BE2C (cell line): ENCODE measurements around the gene GADD45G.

Source experiments
- DNase-seq: peaks from one replicate; pipeline ENCODE4 v3.0.0-alpha.2; 2020
- H3K27me3 ChIP-seq: fragments of 250-450 bp; sonication (Bioruptor Pico); 2 replicates; pipeline ENCODE4 v1.5.1; 2020; ENCODE audit warnings: mild to moderate bottlenecking
- H3K36me3 ChIP-seq: fragments of 250-450 bp; sonication (Bioruptor Pico); 2 replicates; pipeline ENCODE4 v1.5.1; 2020; ENCODE audit warnings: mild to moderate bottlenecking
- H3K4me1 ChIP-seq: fragments of 250-450 bp; sonication (Bioruptor Pico); 2 replicates; pipeline ENCODE4 v1.5.1; 2020
- H3K4me3 ChIP-seq: 2 replicates; pipeline ENCODE4 v1.5.1; 2011; ENCODE audit warnings: low read depth, low read length
- H3K9me3 ChIP-seq: fragments of 250-450 bp; sonication (Bioruptor Pico); 2 replicates; pipeline ENCODE4 v1.5.1; 2020
- TF ChIP-seq, protein P1 (sequence below): IDR thresholded peaks from 2 replicates; pipeline ENCODE4 v1.5.1; 2012; ENCODE audit warnings: mild to moderate bottlenecking, low read depth, low read length

GADD45G gene

DNA sequence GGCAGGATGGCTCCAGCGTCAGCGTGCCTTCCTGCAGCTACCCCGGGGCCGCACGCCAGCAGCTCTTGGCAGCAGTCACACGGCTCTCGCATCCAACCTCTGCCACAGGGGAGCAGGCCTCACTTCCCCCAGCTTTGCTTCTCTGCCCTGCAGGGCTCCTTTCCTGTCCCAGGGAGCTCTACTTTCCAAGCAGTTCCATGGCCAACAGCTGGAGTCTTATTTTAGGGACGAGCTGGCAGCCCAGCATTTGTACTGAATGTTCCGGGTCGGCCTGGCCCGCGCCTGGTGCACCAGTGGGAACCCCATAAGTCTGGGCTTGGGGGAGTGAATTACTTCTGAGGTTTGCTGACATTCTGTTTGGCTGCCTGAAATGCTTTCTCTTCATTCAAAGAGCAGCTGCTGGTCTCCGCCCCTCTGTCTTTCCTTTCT lies 34.6 kb downstream of the GADD45G start:
- no peak for DNase-seq
- Histone ChIP-seq H3K27me3 (no peaks in the 10 kb centered on the region), H3K36me3 (no peaks in the 10 kb centered on the region), H3K4me3 (no peak overlapping the region), H3K4me1 (no peaks in the 10 kb centered on the region), H3K9me3 (no peaks in the 10 kb centered on the region)
- TF ChIP-seq, protein P1, sequence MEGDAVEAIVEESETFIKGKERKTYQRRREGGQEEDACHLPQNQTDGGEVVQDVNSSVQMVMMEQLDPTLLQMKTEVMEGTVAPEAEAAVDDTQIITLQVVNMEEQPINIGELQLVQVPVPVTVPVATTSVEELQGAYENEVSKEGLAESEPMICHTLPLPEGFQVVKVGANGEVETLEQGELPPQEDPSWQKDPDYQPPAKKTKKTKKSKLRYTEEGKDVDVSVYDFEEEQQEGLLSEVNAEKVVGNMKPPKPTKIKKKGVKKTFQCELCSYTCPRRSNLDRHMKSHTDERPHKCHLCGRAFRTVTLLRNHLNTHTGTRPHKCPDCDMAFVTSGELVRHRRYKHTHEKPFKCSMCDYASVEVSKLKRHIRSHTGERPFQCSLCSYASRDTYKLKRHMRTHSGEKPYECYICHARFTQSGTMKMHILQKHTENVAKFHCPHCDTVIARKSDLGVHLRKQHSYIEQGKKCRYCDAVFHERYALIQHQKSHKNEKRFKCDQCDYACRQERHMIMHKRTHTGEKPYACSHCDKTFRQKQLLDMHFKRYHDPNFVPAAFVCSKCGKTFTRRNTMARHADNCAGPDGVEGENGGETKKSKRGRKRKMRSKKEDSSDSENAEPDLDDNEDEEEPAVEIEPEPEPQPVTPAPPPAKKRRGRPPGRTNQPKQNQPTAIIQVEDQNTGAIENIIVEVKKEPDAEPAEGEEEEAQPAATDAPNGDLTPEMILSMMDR: no peak

DNA sequence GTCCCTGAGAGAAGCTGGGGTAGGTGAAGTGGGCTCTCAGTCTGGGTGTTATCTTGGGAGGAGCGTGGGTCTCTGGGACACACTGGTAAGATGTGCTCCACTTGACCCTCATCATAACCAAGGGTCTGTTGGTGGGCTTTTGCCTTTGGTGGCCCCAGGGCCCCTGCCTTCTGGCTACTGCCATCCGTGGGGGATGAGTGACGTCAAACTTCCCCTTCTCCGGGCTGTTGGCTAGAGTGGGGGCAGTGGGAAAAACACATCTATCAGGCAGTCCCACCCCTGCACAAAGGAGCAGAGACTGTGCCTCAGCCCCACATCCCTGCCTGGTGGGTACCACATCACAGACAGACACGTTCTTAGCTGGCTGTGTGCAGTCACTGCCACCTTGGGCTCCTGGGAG lies 35.1 kb downstream of the GADD45G start:
- H3K9me3 ChIP-seq: no peaks in the 10 kb centered on the region
- H3K36me3 ChIP-seq: no peaks in the 10 kb centered on the region
- H3K27me3 ChIP-seq: no peaks in the 10 kb centered on the region
- H3K4me1 ChIP-seq: no peaks in the 10 kb centered on the region
- DNase-seq: no peak
- TF ChIP-seq, protein P1: no peak
- H3K4me3 ChIP-seq: no peak overlapping the region

DNA sequence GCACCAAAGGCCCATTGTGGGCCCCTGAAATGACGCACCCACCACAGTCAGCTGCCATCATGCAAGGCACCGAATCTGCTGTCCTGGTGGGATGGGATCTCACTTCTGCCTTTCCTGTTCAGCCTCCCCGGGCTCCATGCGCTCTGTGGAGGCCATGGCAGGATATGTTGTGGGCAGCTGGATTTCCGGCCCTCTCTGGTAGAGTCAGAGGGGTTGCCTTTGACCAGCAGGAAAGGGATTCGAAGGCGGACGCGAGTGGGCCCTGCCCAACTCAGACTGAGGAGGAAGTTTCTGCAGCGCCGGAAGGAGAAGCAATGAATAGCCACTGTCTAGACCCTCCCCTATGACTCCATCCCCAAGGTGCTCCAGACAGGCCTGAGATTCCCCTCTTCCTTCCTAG lies 35.5 kb downstream of the GADD45G start:
- H3K4me3 ChIP-seq: no peak overlapping the region
- TF ChIP-seq, protein P1: no peak
- no peaks in the 10 kb centered on the region for H3K27me3 ChIP-seq
- H3K9me3 ChIP-seq: no peaks in the 10 kb centered on the region
- no peak for DNase-seq
- no peaks in the 10 kb centered on the region for H3K4me1 ChIP-seq
- no peaks in the 10 kb centered on the region for H3K36me3 ChIP-seq

DNA sequence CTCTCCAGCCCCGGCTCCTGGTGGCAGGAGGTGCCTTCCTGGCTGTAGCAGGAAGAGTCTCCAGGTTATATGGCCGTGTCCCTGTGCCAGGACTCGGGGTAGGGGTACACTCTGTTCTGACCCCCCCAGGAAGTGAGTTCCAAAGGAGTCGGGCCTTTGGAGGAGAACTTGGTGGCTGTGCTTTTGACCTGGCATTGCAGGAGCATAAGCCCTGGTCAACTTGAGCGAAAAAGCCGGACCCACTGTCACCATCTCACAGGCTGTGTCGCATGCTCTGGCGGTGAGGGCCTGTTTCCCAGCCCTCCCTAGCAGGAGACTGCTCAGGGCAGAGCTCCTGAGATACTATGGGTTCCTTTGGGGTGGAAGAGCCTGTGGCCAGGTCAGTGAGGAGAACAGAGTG lies 36.0 kb downstream of the GADD45G start:
- TF ChIP-seq, protein P1: no peak
- H3K4me3 ChIP-seq: no peak overlapping the region
- no peaks in the 10 kb centered on the region for H3K27me3 ChIP-seq
- H3K9me3 ChIP-seq: no peaks in the 10 kb centered on the region
- no peaks in the 10 kb centered on the region for H3K36me3 ChIP-seq
- no peaks in the 10 kb centered on the region for H3K4me1 ChIP-seq
- no peak for DNase-seq

DNA sequence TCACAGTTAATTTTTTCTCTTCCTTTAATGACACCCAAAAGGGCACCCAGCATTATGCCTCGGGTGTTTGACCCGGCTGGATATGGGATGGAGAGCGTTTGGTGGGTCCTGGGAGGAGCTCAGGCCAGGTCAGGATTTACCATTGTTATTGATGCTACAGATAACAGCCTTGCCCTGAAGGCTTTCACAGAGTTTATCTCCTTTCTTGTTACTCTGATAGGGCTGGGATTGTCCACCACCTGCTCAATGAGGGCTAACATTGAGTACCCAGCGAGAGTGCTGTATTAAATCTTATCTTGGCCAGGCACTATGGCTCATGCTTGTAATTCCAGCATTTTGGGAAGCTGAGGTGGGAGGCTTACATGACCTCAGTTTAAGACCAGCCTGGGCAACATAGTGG lies 37.2 kb downstream of the GADD45G start:
- TF ChIP-seq, protein P1: no peak
- no peak overlapping the region for H3K4me3 ChIP-seq
- no peak for DNase-seq
- H3K4me1 ChIP-seq: no peaks in the 10 kb centered on the region
- no peaks in the 10 kb centered on the region for H3K27me3 ChIP-seq
- H3K9me3 ChIP-seq: no peaks in the 10 kb centered on the region
- H3K36me3 ChIP-seq: no peaks in the 10 kb centered on the region

DNA sequence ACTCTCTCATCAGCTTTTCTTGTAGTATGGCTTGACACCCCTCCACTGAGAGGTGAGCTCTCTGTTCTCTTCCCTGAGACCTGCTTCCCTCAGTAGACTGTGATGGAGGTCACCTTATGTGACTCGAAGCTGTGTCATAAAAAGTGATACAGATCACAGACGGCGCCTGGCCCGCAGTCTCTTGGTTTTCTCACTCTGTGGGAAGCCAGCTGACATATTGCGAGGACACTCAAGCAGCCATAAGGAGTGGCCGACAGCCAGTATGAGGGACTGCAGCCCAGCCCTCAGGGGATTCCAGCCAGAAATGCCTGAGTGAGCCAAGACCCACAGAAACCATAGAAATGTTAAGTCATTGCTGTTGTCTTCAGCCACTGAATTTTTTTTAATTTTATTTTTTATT lies 38.0 kb downstream of the GADD45G start:
- no peaks in the 10 kb centered on the region for H3K9me3 ChIP-seq
- H3K36me3 ChIP-seq: no peaks in the 10 kb centered on the region
- H3K27me3 ChIP-seq: no peaks in the 10 kb centered on the region
- DNase-seq: peak; percentile 58
- no peaks in the 10 kb centered on the region for H3K4me1 ChIP-seq
- TF ChIP-seq, protein P1: no peak
- no peak overlapping the region for H3K4me3 ChIP-seq
